ENCODE data around the gene IL15RA.

IL15RA gene

GRCh38 chr10:5951721-5952407, 25.5 kb downstream of the IL15RA start:
- no peak for ATAC-seq (ENCODE audit: insufficient read depth, low read depth)
- no peak overlapping the region for H2AFZ ChIP-seq (ENCODE audit: low read depth, low read length)
- H3K9ac ChIP-seq (ENCODE audit: low read depth, low read length) = no peak overlapping the region
- H3K4me2 ChIP-seq (ENCODE audit: insufficient read depth, low read length) = no peak overlapping the region
- no peaks in the 10 kb centered on the region for H3K27me3 ChIP-seq (ENCODE audit: insufficient read depth, low read length, poor library complexity)
- H4K20me1 ChIP-seq (ENCODE audit: insufficient read depth, low read length) = no peaks in the 10 kb centered on the region
- H3K4me1 ChIP-seq (ENCODE audit: insufficient read depth, low read length) = no peaks in the 10 kb centered on the region
- no peak for DNase-seq
- H3K36me3 ChIP-seq (ENCODE audit: insufficient read depth, low read length) = no peaks in the 10 kb centered on the region
- H3K27ac ChIP-seq (ENCODE audit: low read length) = no peak overlapping the region
- H3K9me3 ChIP-seq (ENCODE audit: insufficient read depth, low read length, severe bottlenecking) = no peaks in the 10 kb centered on the region
- no peak for TF ChIP-seq EZH2 (IDR thresholded peaks at IDR 0.05; ENCODE audit: borderline replicate concordance, low read depth, low read length, severe bottlenecking)
- TF ChIP-seq, protein P1, sequence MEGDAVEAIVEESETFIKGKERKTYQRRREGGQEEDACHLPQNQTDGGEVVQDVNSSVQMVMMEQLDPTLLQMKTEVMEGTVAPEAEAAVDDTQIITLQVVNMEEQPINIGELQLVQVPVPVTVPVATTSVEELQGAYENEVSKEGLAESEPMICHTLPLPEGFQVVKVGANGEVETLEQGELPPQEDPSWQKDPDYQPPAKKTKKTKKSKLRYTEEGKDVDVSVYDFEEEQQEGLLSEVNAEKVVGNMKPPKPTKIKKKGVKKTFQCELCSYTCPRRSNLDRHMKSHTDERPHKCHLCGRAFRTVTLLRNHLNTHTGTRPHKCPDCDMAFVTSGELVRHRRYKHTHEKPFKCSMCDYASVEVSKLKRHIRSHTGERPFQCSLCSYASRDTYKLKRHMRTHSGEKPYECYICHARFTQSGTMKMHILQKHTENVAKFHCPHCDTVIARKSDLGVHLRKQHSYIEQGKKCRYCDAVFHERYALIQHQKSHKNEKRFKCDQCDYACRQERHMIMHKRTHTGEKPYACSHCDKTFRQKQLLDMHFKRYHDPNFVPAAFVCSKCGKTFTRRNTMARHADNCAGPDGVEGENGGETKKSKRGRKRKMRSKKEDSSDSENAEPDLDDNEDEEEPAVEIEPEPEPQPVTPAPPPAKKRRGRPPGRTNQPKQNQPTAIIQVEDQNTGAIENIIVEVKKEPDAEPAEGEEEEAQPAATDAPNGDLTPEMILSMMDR (IDR thresholded peaks at IDR 0.05; ENCODE audit: borderline replicate concordance, extremely low read depth, low read length, poor library complexity, severe bottlenecking) = no peak
- no peaks in the 10 kb centered on the region for H3K79me2 ChIP-seq (ENCODE audit: insufficient read depth, low read length)
- H3K4me3 ChIP-seq (ENCODE audit: low read depth in 1 of 2, low read length in 2 of 2) = no peak overlapping the region

- Histone ChIP-seq H3K9me3 (ENCODE audit: insufficient read depth, low read length, severe bottlenecking) (no peaks in the 10 kb centered on the region), H3K27ac (ENCODE audit: low read length) (no peak overlapping the region), H3K4me2 (ENCODE audit: insufficient read depth, low read length) (no peak overlapping the region), H3K4me1 (ENCODE audit: insufficient read depth, low read length) (no peaks in the 10 kb centered on the region), H3K4me3 (ENCODE audit: low read depth in 1 of 2, low read length in 2 of 2) (no peak overlapping the region), H3K9ac (ENCODE audit: low read depth, low read length) (no peak overlapping the region), H3K79me2 (ENCODE audit: insufficient read depth, low read length) (no peaks in the 10 kb centered on the region), H3K36me3 (ENCODE audit: insufficient read depth, low read length) (no peaks in the 10 kb centered on the region), H2AFZ (ENCODE audit: low read depth, low read length) (no peak overlapping the region), H3K27me3 (ENCODE audit: insufficient read depth, low read length, poor library complexity) (no peaks in the 10 kb centered on the region), H4K20me1 (ENCODE audit: insufficient read depth, low read length) (no peaks in the 10 kb centered on the region)
- ATAC-seq (ENCODE audit: insufficient read depth, low read depth) (0 out of 3 replicates have a peak, but pooled peaks have one; percentile 60), DNase-seq (peak; percentile 27)
- TF ChIP-seq, protein P1 (IDR thresholded peaks at IDR 0.05; ENCODE audit: borderline replicate concordance, extremely low read depth, low read length, poor library complexity, severe bottlenecking) = no peak
- no peak for TF ChIP-seq EZH2 (IDR thresholded peaks at IDR 0.05; ENCODE audit: borderline replicate concordance, low read depth, low read length, severe bottlenecking)
These were observed 26.1 kb downstream of the IL15RA start for GRCh38 chr10:5951167-5951711.

GRCh38 chr10:5949009-5949759, 28.2 kb downstream of the IL15RA start:
- H3K9me3 ChIP-seq (ENCODE audit: insufficient read depth, low read length, severe bottlenecking) = no peaks in the 10 kb centered on the region
- H3K4me1 ChIP-seq (ENCODE audit: insufficient read depth, low read length) = no peaks in the 10 kb centered on the region
- H3K36me3 ChIP-seq (ENCODE audit: insufficient read depth, low read length) = no peaks in the 10 kb centered on the region
- H3K27me3 ChIP-seq (ENCODE audit: insufficient read depth, low read length, poor library complexity) = no peaks in the 10 kb centered on the region
- no peak for TF ChIP-seq EZH2 (IDR thresholded peaks at IDR 0.05; ENCODE audit: borderline replicate concordance, low read depth, low read length, severe bottlenecking)
- TF ChIP-seq, protein P1 (IDR thresholded peaks at IDR 0.05; ENCODE audit: borderline replicate concordance, extremely low read depth, low read length, poor library complexity, severe bottlenecking) = peak; percentile 51
- H3K4me3 ChIP-seq (ENCODE audit: low read depth in 1 of 2, low read length in 2 of 2) = no peak overlapping the region
- no peaks in the 10 kb centered on the region for H3K79me2 ChIP-seq (ENCODE audit: insufficient read depth, low read length)
- H3K4me2 ChIP-seq (ENCODE audit: insufficient read depth, low read length) = no peak overlapping the region
- ATAC-seq (ENCODE audit: insufficient read depth, low read depth) = 0 out of 3 replicates have a peak, but pooled peaks have one; percentile 33
- peak; percentile 15 for DNase-seq
- no peak overlapping the region for H2AFZ ChIP-seq (ENCODE audit: low read depth, low read length)
- no peak overlapping the region for H3K27ac ChIP-seq (ENCODE audit: low read length)
- no peak overlapping the region for H3K9ac ChIP-seq (ENCODE audit: low read depth, low read length)
- no peaks in the 10 kb centered on the region for H4K20me1 ChIP-seq (ENCODE audit: insufficient read depth, low read length)
